SU-DHL-6 (cell line): Measurements from ENCODE around the gene GRM7.

Source experiments
- H2AFZ ChIP-seq: fragments of 200-600 bp; sonication (generic); 2 replicates; pipeline ENCODE4 v1.6.1; 2014; ENCODE audit warnings: low read depth, mild to moderate bottlenecking, moderate library complexity, mixed read lengths, antibody characterized with exemption, low read length; ENCODE audit not compliant: severe bottlenecking
- H3F3A ChIP-seq: fragments of 200-600 bp; shearing (Covaris generic); 2 replicates; pipeline ENCODE4 v1.6.0; 2016; ENCODE audit warnings: antibody characterized with exemption, mild to moderate bottlenecking; ENCODE audit not compliant: insufficient read depth
- H3K27ac ChIP-seq: fragments of 200-600 bp; sonication (generic); 2 replicates; pipeline ENCODE4 v1.5.1; 2016; ENCODE audit warnings: low read depth, mild to moderate bottlenecking, low read length, moderate library complexity, mixed read lengths
- H3K27me3 ChIP-seq: fragments of 200-600 bp; sonication (generic), shearing (Covaris generic); 2 replicates; pipeline ENCODE4 v1.6.0; 2014; ENCODE audit warnings: mild to moderate bottlenecking, low read length
- H3K36me3 ChIP-seq: fragments of 200-600 bp; sonication (generic); 2 replicates; pipeline ENCODE4 v1.6.1; 2014; ENCODE audit warnings: mild to moderate bottlenecking, low read length, mixed read lengths
- H3K4me2 ChIP-seq: fragments of 300-600, 200-600 bp; shearing (Covaris generic), sonication (generic); 2 replicates; pipeline ENCODE4 v1.6.0; 2014; ENCODE audit warnings: low read length, low read depth, mild to moderate bottlenecking; ENCODE audit not compliant: poor library complexity, severe bottlenecking
- H3K4me3 ChIP-seq: fragments of 200-600 bp; sonication (generic); 2 replicates; pipeline ENCODE4 v1.5.1; 2014; ENCODE audit warnings: antibody characterized with exemption, low read length, mild to moderate bottlenecking, mixed read lengths; ENCODE audit not compliant: insufficient read depth, poor library complexity, severe bottlenecking
- H3K79me2 ChIP-seq: fragments of 200-600 bp; sonication (generic); 2 replicates; pipeline ENCODE4 v1.6.1; 2014; ENCODE audit warnings: mild to moderate bottlenecking, low read length, moderate library complexity; ENCODE audit not compliant: insufficient read depth
- H3K9ac ChIP-seq: fragments of 200-600 bp; sonication (generic); 2 replicates; pipeline ENCODE4 v1.7.0; 2014; ENCODE audit warnings: mild to moderate bottlenecking, low read length
- H3K9me2 ChIP-seq: fragments of 200-600 bp; sonication (generic); replicated peaks from 2 replicates; pipeline ENCODE4 v1.6.1; 2014; ENCODE audit warnings: low read length; ENCODE audit not compliant: insufficient read depth
- H3K9me3 ChIP-seq: fragments of 200-600 bp; sonication (generic); 2 replicates; pipeline ENCODE4 v1.6.1; 2014; ENCODE audit warnings: low read length, mixed read lengths; ENCODE audit not compliant: insufficient read depth
- H4K20me1 ChIP-seq: fragments of 200-600 bp; sonication (generic); 2 replicates; pipeline ENCODE4 v1.6.1; 2014; ENCODE audit warnings: low read depth, mild to moderate bottlenecking, antibody characterized with exemption, low read length, moderate library complexity, mixed read lengths
- CTCF ChIP-seq: fragments of 200-600 bp; sonication (generic); IDR thresholded peaks from one replicate; pipeline ENCODE4 v1.5.1; 2017; ENCODE audit warnings: antibody characterized with exemption, mild to moderate bottlenecking, low read length, moderate library complexity; ENCODE audit not compliant: insufficient read depth, poor library complexity, severe bottlenecking
- EZH2phosphoT487 ChIP-seq: fragments of 200-600 bp; sonication (generic), shearing (Covaris generic); conservative IDR thresholded peaks from 2 replicates; pipeline ENCODE4 v1.6.1; 2018; ENCODE audit warnings: mild to moderate bottlenecking, antibody characterized with exemption, low read length, moderate library complexity, mixed read lengths

Gene GRM7

GRCh38 chr3:7226393-7226792 lies 365.5 kb downstream of the GRM7 start:
- H4K20me1 ChIP-seq, result no peaks in the 10 kb centered on the region
- no peaks in the 10 kb centered on the region for H3F3A ChIP-seq
- TF ChIP-seq EZH2phosphoT487, result no peak
- no peak for TF ChIP-seq CTCF
- H2AFZ ChIP-seq, result no peak overlapping the region
- no peak overlapping the region for H3K4me2 ChIP-seq
- H3K9me2 ChIP-seq, result no peaks in the 10 kb centered on the region
- H3K4me3 ChIP-seq, result no peak overlapping the region
- no peaks in the 10 kb centered on the region for H3K79me2 ChIP-seq
- H3K36me3 ChIP-seq, result no peaks in the 10 kb centered on the region
- no peaks in the 10 kb centered on the region for H3K27me3 ChIP-seq
- no peak overlapping the region for H3K9ac ChIP-seq
- H3K9me3 ChIP-seq, result no peaks in the 10 kb centered on the region
- H3K27ac ChIP-seq, result no peak overlapping the region

- Histone ChIP-seq H3K4me3 (no peak overlapping the region), H3K79me2 (no peaks in the 10 kb centered on the region), H4K20me1 (no peaks in the 10 kb centered on the region), H3K9ac (no peak overlapping the region), H3K9me2 (no peaks in the 10 kb centered on the region), H2AFZ (no peak overlapping the region), H3K4me2 (no peak overlapping the region), H3K27me3 (no peaks in the 10 kb centered on the region), H3K9me3 (no peaks in the 10 kb centered on the region), H3K36me3 (no peaks in the 10 kb centered on the region), H3F3A (no peaks in the 10 kb centered on the region), H3K27ac (no peak overlapping the region)
- no peak for TF ChIP-seq EZH2phosphoT487
- no peak for TF ChIP-seq CTCF
Observed at GRCh38 chr3:7238565-7239295, 377.8 kb downstream of the GRM7 start.

- no peak overlapping the region for H2AFZ ChIP-seq
Observed at GRCh38 chr3:7241584-7242302, 380.8 kb downstream of the GRM7 start.

More at GRCh38 chr3:7241584-7242302, 380.8 kb downstream of the GRM7 start:
- Histone ChIP-seq H3K36me3 (no peaks in the 10 kb centered on the region), H3K9me2 (no peaks in the 10 kb centered on the region), H4K20me1 (no peaks in the 10 kb centered on the region), H3K4me2 (no peak overlapping the region), H3K4me3 (no peak overlapping the region), H3K27ac (no peak overlapping the region), H3F3A (no peaks in the 10 kb centered on the region), H3K79me2 (no peaks in the 10 kb centered on the region), H3K9me3 (no peaks in the 10 kb centered on the region), H3K9ac (no peak overlapping the region), H3K27me3 (no peaks in the 10 kb centered on the region)
- no peak for TF ChIP-seq CTCF
